GM23248 (cell line): Measurements from ENCODE around the gene NCLN. TPM values are rescaled to one million over a fixed set of nuclear protein-coding genes. Genes with fewer than 3 reads are reported as not detected.

Experiments used
- DNase-seq: peaks from one replicate; pipeline ENCODE4 v3.0.0-alpha.2; 2015
- H2AFZ ChIP-seq: fragments of 200-600 bp; sonication (generic); 2 replicates; pipeline ENCODE4 v1.6.1; 2016; ENCODE audit warnings: antibody characterized with exemption
- H3F3A ChIP-seq: fragments of 200-600 bp; sonication (generic); 2 replicates; pipeline ENCODE4 v1.6.1; 2016; ENCODE audit warnings: mild to moderate bottlenecking, antibody characterized with exemption, mixed run types; ENCODE audit not compliant: insufficient read depth
- H3K27ac ChIP-seq: fragments of 200-600 bp; sonication (generic); 2 replicates; pipeline ENCODE4 v1.5.1; 2016; ENCODE audit warnings: mild to moderate bottlenecking
- H3K27me3 ChIP-seq: fragments of 200-600 bp; sonication (generic); replicated peaks from 2 replicates; pipeline ENCODE4 v1.6.1; 2016; ENCODE audit warnings: mild to moderate bottlenecking; ENCODE audit not compliant: insufficient read depth
- H3K36me3 ChIP-seq: fragments of 200-600 bp; sonication (generic); 2 replicates; pipeline ENCODE4 v1.6.1; 2016; ENCODE audit warnings: low read depth, mild to moderate bottlenecking
- H3K4me1 ChIP-seq: fragments of 200-600 bp; sonication (generic); 2 replicates; pipeline ENCODE4 v1.6.1; 2016; ENCODE audit warnings: mild to moderate bottlenecking; ENCODE audit not compliant: insufficient read depth
- H3K4me2 ChIP-seq: fragments of 200-600 bp; sonication (generic); one replicate; pipeline ENCODE4 v1.6.1; 2016; ENCODE audit warnings: mild to moderate bottlenecking; ENCODE audit not compliant: unreplicated experiment
- H3K4me3 ChIP-seq: fragments of 200-600 bp; sonication (generic); 2 replicates; pipeline ENCODE4 v1.5.1; 2016; ENCODE audit warnings: mild to moderate bottlenecking
- H3K79me2 ChIP-seq: fragments of 200-600 bp; sonication (generic); 2 replicates; pipeline ENCODE4 v1.6.1; 2016; ENCODE audit warnings: mild to moderate bottlenecking; ENCODE audit not compliant: insufficient read depth
- H3K9ac ChIP-seq: fragments of 200-600 bp; sonication (generic); 2 replicates; pipeline ENCODE4 v1.6.1; 2016; ENCODE audit warnings: mild to moderate bottlenecking
- H3K9me2 ChIP-seq: fragments of 200-600 bp; sonication (generic); 2 replicates; pipeline ENCODE4 v1.6.1; 2016; ENCODE audit warnings: mixed run types, mild to moderate bottlenecking, moderate library complexity; ENCODE audit not compliant: insufficient read depth
- H3K9me3 ChIP-seq: fragments of 200-600 bp; sonication (generic); one replicate; pipeline ENCODE4 v1.6.1; 2017; ENCODE audit warnings: low read depth
- H4K20me1 ChIP-seq: fragments of 200-600 bp; sonication (generic); 2 replicates; pipeline ENCODE4 v1.6.0; 2016; ENCODE audit not compliant: insufficient read depth
- EZH2 ChIP-seq: fragments of 200-600 bp; sonication (generic); IDR thresholded peaks from 2 replicates; pipeline ENCODE4 v1.6.1; 2018; ENCODE audit warnings: antibody characterized with exemption, mild to moderate bottlenecking; ENCODE audit not compliant: insufficient read depth, poor library complexity, severe bottlenecking
- EZH2phosphoT487 ChIP-seq: fragments of 200-600 bp; sonication (generic); IDR thresholded peaks from 2 replicates; pipeline ENCODE4 v1.6.1; 2018; ENCODE audit warnings: antibody characterized with exemption, moderate library complexity, mild to moderate bottlenecking, low read depth; ENCODE audit not compliant: insufficient read depth
- WGBS, 2 experiments: methylation state at CpG; one replicate each; pipeline ENCODE4 v1.1.6; 2015 to 2017; ENCODE audit warnings: low lambda C conversion rate in 2 of 2, low coverage in 1 of 2; ENCODE audit errors: missing lambda C conversion rate in 2 of 2; 5-methylcytosine and 5-hydroxymethylcytosine counted together
- in situ Hi-C: fragments of 300-500 bp; cut with MboI; formaldehyde crosslinking; loops from 2 replicates; pipeline ENCODE4 v1.15.0; 2020
- polyA plus RNA-seq: library from polyadenylated mRNA; unstranded; fragments of >200 nt; fragmentation: Nextera tagmentation; extraction: Ambion mirVana; gene quantifications from 2 replicates; pipeline ENCODE4 v1.2.1, GENCODE V29; 2016
- total RNA-seq: library from RNA; depleted of rRNA; stranded (reverse); fragments of >200 nt; shearing (Covaris generic); gene quantifications from 2 replicates; pipeline ENCODE4 v1.2.3, GENCODE V29; 2014; rRNA removed

Gene NCLN
- total and polyA plus RNA-seq, 2 experiments from 2014 or later = 73.0 to 84.8 TPM

DNA sequence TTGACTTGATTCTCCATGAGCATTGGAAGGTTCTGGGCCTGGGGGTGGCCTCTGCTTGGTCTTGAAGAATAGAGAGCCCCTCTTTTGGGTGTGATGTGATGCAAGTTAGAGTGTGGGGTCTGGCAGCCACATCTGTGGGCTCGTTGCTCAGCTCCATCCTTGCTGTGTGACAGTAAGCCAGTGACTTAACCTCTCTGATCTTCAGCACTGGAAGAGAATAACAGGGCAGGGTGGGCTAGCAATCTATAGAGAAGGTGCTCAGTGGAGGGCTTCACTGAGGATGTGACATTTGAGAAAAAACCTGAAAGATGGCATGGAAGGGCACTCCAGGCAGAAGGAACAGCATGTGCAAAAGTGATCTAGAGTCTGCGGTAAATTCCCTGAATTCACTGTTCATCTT lies 66.9 kb downstream of the NCLN start:
- TF ChIP-seq EZH2 (no peak), EZH2phosphoT487 (no peak)
- H3F3A ChIP-seq = no peaks in the 10 kb centered on the region
- no peaks in the 10 kb centered on the region for H3K79me2 ChIP-seq
- no peaks in the 10 kb centered on the region for H3K36me3 ChIP-seq
- no peak overlapping the region for H2AFZ ChIP-seq
- WGBS, 2 experiments = 66 to 68% methylated on average over 2 of the region's 2 CpGs
- no peaks in the 10 kb centered on the region for H3K9me2 ChIP-seq
- H3K4me2 ChIP-seq = no peak overlapping the region
- H3K27me3 ChIP-seq = 0 out of 2 replicates have a peak, but pooled peaks cover 4% of the 10 kb centered on the region
- H3K9me3 ChIP-seq = no peaks in the 10 kb centered on the region
- no peak overlapping the region for H3K27ac ChIP-seq
- H3K9ac ChIP-seq = no peak overlapping the region
- no peak overlapping the region for H3K4me3 ChIP-seq
- no peaks in the 10 kb centered on the region for H4K20me1 ChIP-seq
- no peaks in the 10 kb centered on the region for H3K4me1 ChIP-seq
- no peak for DNase-seq
- in situ Hi-C loops = no loop called here

DNA sequence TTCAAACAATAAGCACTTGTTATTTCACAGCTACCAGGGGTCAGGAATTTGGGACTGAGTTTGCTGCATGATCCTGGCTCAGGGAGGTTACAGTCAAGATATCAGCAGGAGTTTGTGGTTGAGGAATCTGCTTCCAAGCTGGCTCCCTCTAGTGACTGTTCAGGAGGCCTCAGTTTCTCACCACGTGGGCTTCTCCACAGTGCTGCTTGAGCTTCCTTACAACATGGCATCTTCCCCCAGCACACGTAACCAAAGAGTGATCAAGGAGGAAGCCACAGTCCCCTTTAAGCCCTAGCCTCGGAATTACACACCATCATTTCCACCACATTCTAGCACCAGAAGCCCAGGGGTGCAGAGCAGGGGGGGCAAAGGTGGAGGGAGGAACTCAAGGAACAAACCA lies 67.5 kb downstream of the NCLN start:
- in situ Hi-C loops = no loop called here

DNA sequence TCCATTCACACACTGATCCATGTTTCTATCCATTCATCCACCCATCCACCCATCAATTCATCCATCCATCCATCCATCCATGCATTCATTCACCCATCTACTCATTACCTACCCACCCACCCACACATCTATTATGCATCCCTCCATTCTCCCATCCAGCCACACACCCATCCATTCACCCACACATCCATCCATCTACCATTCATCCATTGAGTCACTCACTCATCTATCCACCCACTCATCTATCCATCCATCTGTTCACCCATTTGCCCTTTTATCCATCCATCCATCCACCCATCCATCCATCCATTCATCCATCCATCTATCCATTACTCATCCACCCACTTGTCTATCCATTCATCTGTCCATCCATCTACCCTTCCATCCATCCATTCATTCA lies 68.8 kb downstream of the NCLN start:
- Histone ChIP-seq H3K9me2 (no peaks in the 10 kb centered on the region), H3K4me1 (no peaks in the 10 kb centered on the region), H2AFZ (no peak overlapping the region), H3K27ac (no peak overlapping the region), H3K4me3 (no peak overlapping the region), H3K79me2 (no peaks in the 10 kb centered on the region), H3F3A (no peaks in the 10 kb centered on the region), H3K9ac (no peak overlapping the region), H3K9me3 (no peaks in the 10 kb centered on the region), H3K27me3 (peaks cover 5% of the 10 kb centered on the region; the same call in 1 of the 2 replicates), H3K36me3 (no peaks in the 10 kb centered on the region), H4K20me1 (no peaks in the 10 kb centered on the region), H3K4me2 (no peak overlapping the region)
- in situ Hi-C loops = no loop called here
- no peak for DNase-seq
- no peak for TF ChIP-seq EZH2
- TF ChIP-seq EZH2phosphoT487 = no peak

More for the DNA sequence above, 67.5 kb downstream of the NCLN start:
- Histone ChIP-seq H3F3A (no peaks in the 10 kb centered on the region), H3K27me3 (0 out of 2 replicates have a peak, but pooled peaks cover 4% of the 10 kb centered on the region), H3K4me3 (no peak overlapping the region), H3K27ac (no peak overlapping the region), H3K9me2 (no peaks in the 10 kb centered on the region), H3K36me3 (no peaks in the 10 kb centered on the region), H3K4me1 (no peaks in the 10 kb centered on the region), H3K4me2 (no peak overlapping the region), H3K79me2 (no peaks in the 10 kb centered on the region), H3K9ac (no peak overlapping the region), H4K20me1 (no peaks in the 10 kb centered on the region), H2AFZ (no peak overlapping the region), H3K9me3 (no peaks in the 10 kb centered on the region)
- WGBS, 2 experiments = 38 to 39% methylated on average over 3 of the region's 3 CpGs
- TF ChIP-seq EZH2 (no peak), EZH2phosphoT487 (no peak)
- no peak for DNase-seq

DNA sequence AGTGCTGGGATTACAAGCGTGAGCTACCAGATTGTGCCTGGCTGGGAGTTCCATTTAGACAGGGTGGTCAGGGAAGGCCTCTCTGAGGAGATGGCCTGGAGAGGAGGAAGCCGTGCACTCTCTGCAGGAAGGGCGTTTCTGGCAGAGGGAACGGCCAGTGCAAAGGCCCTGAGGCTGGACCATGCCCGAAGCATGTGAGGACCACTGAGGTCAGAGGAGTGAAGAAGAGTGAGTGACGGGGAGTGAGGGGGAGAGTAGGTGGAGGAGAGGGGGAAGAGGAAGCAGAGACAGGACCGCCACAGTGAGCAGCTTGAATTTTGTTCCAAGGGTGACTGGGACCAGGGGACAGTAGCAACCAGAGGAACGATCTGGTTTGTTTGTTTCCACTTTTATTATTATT lies 71.3 kb downstream of the NCLN start:
- Histone ChIP-seq H3F3A (no peaks in the 10 kb centered on the region), H3K9ac (no peak overlapping the region), H3K79me2 (no peaks in the 10 kb centered on the region), H3K4me3 (no peak overlapping the region), H3K4me1 (no peaks in the 10 kb centered on the region), H3K36me3 (no peaks in the 10 kb centered on the region), H3K9me2 (no peaks in the 10 kb centered on the region), H4K20me1 (no peaks in the 10 kb centered on the region), H2AFZ (no peak overlapping the region), H3K4me2 (no peak overlapping the region), H3K9me3 (no peaks in the 10 kb centered on the region), H3K27ac (no peak overlapping the region), H3K27me3 (peaks cover 8% of the 10 kb centered on the region; the same call in 1 of the 2 replicates)
- DNase-seq = no peak
- no peak for TF ChIP-seq EZH2
- TF ChIP-seq EZH2phosphoT487 = no peak
- WGBS, 2 experiments = 75 to 95% methylated on average over 7 to 8 of the region's 8 CpGs
- in situ Hi-C loops = no loop called here

Other genes starting within 250 kb of the NCLN start
- 0.76 and 1.1 TPM in 2 replicates for gene ZNF77, start 241.0 kb upstream of the NCLN start, total RNA-seq
- gene ZNF77, start 241.0 kb upstream of the NCLN start, polyA plus RNA-seq = 1.2 TPM in 2 replicates
- 0.13 and 0.65 TPM in 2 replicates for gene TLE6, start 208.4 kb upstream of the NCLN start, total RNA-seq
- gene TLE6, start 208.4 kb upstream of the NCLN start, polyA plus RNA-seq = 0.21 and 0.68 TPM in 2 replicates
- 4.3 and 10.1 TPM in 2 replicates for gene TLE2, start 156.7 kb upstream of the NCLN start, total RNA-seq
- gene TLE2, start 156.7 kb upstream of the NCLN start, polyA plus RNA-seq = 2.9 and 3.6 TPM in 2 replicates
- 254 and 337 TPM in 2 replicates for gene TLE5, start 123.4 kb upstream of the NCLN start, total RNA-seq
- gene TLE5, start 123.4 kb upstream of the NCLN start, polyA plus RNA-seq = 133 and 157 TPM in 2 replicates
- 69.9 and 99.3 TPM in 2 replicates for gene GNA11, start 91.6 kb upstream of the NCLN start, total RNA-seq
- 14.2 and 15.0 TPM in 2 replicates for gene GNA11, start 91.6 kb upstream of the NCLN start, polyA plus RNA-seq
- not detected in 2 replicates for gene GNA15, start 49.9 kb upstream of the NCLN start, total RNA-seq
- gene GNA15, start 49.9 kb upstream of the NCLN start, polyA plus RNA-seq = not detected in 2 replicates
- gene S1PR4, start 7.2 kb upstream of the NCLN start, total RNA-seq = not detected in 2 replicates
- not detected in 2 replicates for gene S1PR4, start 7.2 kb upstream of the NCLN start, polyA plus RNA-seq
- 1.1 TPM in 1 of 2 replicates, not detected in the other for gene CELF5, start 38.7 kb downstream of the NCLN start, total RNA-seq
- gene CELF5, start 38.7 kb downstream of the NCLN start, polyA plus RNA-seq = 0.24 TPM in 1 of 2 replicates, not detected in the other
- 50.4 and 51.9 TPM in 2 replicates for gene NFIC, start 180.7 kb downstream of the NCLN start, total RNA-seq
- 106 and 108 TPM in 2 replicates for gene NFIC, start 180.7 kb downstream of the NCLN start, polyA plus RNA-seq